OCI-LY1 (cell line): ENCODE measurements around the gene TNFAIP1.

Experiments used
- CTCF ChIP-seq: fragments of 200-600 bp; sonication (generic), shearing (Covaris generic); IDR thresholded peaks from 2 replicates; pipeline ENCODE4 v1.5.1; 2017; ENCODE audit warnings: mild to moderate bottlenecking, antibody characterized with exemption, low read length, moderate library complexity, mixed read lengths
- EZH2 ChIP-seq: fragments of 200-600 bp; sonication (generic), shearing (Covaris generic); IDR thresholded peaks from 2 replicates; pipeline ENCODE4 v1.8.0; 2017; ENCODE audit warnings: borderline replicate concordance, mixed run types, mild to moderate bottlenecking, antibody characterized with exemption, low read length, moderate library complexity, mixed read lengths

- TF ChIP-seq CTCF (no peak), EZH2 (no peak)
Observed at GRCh38 chr17:28390984-28391383, 55.4 kb downstream of the TNFAIP1 start.
